Measurements from ENCODE around the gene ZNF548.

DNA sequence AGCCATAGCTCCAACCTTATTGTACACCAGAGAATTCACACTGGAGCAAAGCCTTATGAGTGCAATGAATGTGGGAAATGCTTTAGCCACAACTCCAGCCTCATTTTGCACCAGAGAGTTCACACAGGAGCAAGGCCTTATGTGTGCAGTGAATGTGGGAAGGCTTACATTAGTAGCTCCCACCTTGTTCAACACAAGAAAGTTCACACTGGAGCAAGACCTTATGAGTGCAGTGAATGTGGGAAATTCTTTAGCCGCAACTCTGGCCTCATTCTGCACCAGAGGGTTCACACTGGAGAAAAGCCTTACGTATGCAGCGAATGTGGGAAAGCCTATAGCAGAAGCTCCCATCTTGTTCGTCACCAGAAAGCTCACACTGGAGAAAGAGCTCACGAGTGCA, 32.2 kb upstream of the ZNF548 start:
- TF ChIP-seq, protein P1, sequence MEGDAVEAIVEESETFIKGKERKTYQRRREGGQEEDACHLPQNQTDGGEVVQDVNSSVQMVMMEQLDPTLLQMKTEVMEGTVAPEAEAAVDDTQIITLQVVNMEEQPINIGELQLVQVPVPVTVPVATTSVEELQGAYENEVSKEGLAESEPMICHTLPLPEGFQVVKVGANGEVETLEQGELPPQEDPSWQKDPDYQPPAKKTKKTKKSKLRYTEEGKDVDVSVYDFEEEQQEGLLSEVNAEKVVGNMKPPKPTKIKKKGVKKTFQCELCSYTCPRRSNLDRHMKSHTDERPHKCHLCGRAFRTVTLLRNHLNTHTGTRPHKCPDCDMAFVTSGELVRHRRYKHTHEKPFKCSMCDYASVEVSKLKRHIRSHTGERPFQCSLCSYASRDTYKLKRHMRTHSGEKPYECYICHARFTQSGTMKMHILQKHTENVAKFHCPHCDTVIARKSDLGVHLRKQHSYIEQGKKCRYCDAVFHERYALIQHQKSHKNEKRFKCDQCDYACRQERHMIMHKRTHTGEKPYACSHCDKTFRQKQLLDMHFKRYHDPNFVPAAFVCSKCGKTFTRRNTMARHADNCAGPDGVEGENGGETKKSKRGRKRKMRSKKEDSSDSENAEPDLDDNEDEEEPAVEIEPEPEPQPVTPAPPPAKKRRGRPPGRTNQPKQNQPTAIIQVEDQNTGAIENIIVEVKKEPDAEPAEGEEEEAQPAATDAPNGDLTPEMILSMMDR (IDR thresholded peaks at IDR 0.05) = no peak
- TF ChIP-seq POLR2AphosphoS5 (IDR thresholded peaks at IDR 0.05) = no peak
